ENCODE data around the gene APOL6.

The APOL6 gene

GRCh38 chr22:35684270-35684700 lies 36.0 kb downstream of the APOL6 start:
- ChIA-PET CTCF (interaction anchor here (0.6 to 1.4 kb wide), 3 partner anchors 10 to 124 kb away, joined by 3 to 5 read pairs (median 3); no protein-coding TSS in a partner anchor), POLR2A (no interaction called here)
- no peak for DNase-seq (ENCODE audit: extremely low spot score)
- TF ChIP-seq CTCF (IDR thresholded peaks at IDR 0.05; ENCODE audit: control extremely low read depth, extremely low read depth, low read depth, missing control alignments), result no peak

- no peak for TF ChIP-seq CTCF (IDR thresholded peaks at IDR 0.05; ENCODE audit: control extremely low read depth, extremely low read depth, low read depth, missing control alignments)
- POLR2A ChIA-PET, result no interaction called here
- no peak for DNase-seq (ENCODE audit: extremely low spot score)
- CTCF ChIA-PET, result interaction anchor here (1.1 to 1.4 kb wide), 2 partner anchors 64 to 124 kb away, joined by 3 to 5 read pairs; no protein-coding TSS in a partner anchor
These were observed 36.5 kb downstream of the APOL6 start for GRCh38 chr22:35684732-35685131.

GRCh38 chr22:35685731-35686130 lies 37.5 kb downstream of the APOL6 start:
- no peak for TF ChIP-seq CTCF (IDR thresholded peaks at IDR 0.05; ENCODE audit: control extremely low read depth, extremely low read depth, low read depth, missing control alignments)
- no peak for DNase-seq (ENCODE audit: extremely low spot score)
- ChIA-PET POLR2A (no interaction called here), CTCF (interaction anchor here (0.8 kb wide), 1 partner anchor 92 kb away, joined by 3 read pairs; no protein-coding TSS in a partner anchor)

- DNase-seq (ENCODE audit: extremely low spot score), result no peak
- ChIA-PET POLR2A (no interaction called here), CTCF (interaction anchor here (0.8 to 1.3 kb wide), 2 partner anchors 10 to 91 kb away, joined by 3 read pairs; no protein-coding TSS in a partner anchor)
- TF ChIP-seq CTCF (IDR thresholded peaks at IDR 0.05; ENCODE audit: control extremely low read depth, extremely low read depth, low read depth, missing control alignments), result no peak
These were observed 38.1 kb downstream of the APOL6 start for GRCh38 chr22:35686298-35686697.

GRCh38 chr22:35687461-35687860 lies 39.2 kb downstream of the APOL6 start:
- ChIA-PET POLR2A (no interaction called here), CTCF (interaction anchor here (1.3 kb wide), 1 partner anchor 11 kb away, joined by 3 read pairs; no protein-coding TSS in a partner anchor)
- TF ChIP-seq CTCF (IDR thresholded peaks at IDR 0.05; ENCODE audit: control extremely low read depth, extremely low read depth, low read depth, missing control alignments), result no peak
- no peak for DNase-seq (ENCODE audit: extremely low spot score)

DNA sequence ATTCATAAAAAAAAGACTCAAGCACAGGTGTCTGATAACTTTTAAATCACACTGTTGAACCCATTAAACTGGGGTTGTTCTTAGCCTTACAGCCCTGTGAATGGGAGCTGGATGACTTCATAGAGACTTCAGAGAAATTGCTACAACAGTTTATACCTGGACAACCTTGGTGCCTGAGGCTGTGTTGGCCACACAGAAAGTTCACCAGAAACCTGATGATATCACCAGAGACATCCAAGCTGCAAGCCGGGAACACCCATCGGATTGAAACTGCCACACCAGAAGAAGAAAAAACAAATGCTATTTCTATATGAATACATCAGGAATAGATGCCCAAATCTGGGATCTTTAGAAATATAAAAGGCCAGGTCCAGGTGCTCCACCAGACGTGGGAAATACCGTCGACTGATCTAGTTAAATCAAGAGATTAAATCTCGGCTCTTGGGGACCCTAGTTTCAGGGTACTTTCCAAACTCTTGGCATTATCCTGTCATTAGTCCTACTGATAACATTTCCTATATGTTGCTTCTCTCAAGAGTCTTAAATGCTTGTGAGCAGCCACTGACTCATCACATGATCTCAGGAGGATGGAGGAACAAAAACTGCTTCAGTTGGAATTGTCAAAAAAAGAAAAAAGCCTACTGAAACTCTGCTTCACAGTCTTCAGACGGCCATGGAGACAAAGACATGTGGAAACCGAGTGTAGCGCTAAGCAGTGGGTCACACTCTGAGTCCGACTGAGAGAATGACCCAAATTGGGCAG lies 40.8 kb downstream of the APOL6 start:
- ChIA-PET CTCF (no interaction called here), POLR2A (no interaction called here)
- TF ChIP-seq CTCF (IDR thresholded peaks at IDR 0.05; ENCODE audit: control extremely low read depth, extremely low read depth, low read depth, missing control alignments), result no peak
- no peak for DNase-seq (ENCODE audit: extremely low spot score)
